ENCODE measurements around the gene FIZ1.

GRCh38 chr19:55599468-55599841 lies at the start of gene FIZ1:
- no peak for TF ChIP-seq CTCF (IDR thresholded peaks at IDR 0.05)
- no peak for TF ChIP-seq EP300 (IDR thresholded peaks at IDR 0.05)
- no peak for TF ChIP-seq POLR2A (IDR thresholded peaks at IDR 0.05)
